ENCODE data around the gene ARHGEF2.

GRCh38 chr1:155962599-155963211, 15.6 kb downstream of the ARHGEF2 start:
- TF ChIP-seq CTCF (IDR thresholded peaks at IDR 0.05; ENCODE audit: low read depth, low read length) (no peak), POLR2A (IDR thresholded peaks at IDR 0.05; ENCODE audit: extremely low read depth, insufficient read length) (no peak), MAX (IDR thresholded peaks at IDR 0.05; ENCODE audit: low read depth, low read length) (no peak), MYC (IDR thresholded peaks at IDR 0.05; ENCODE audit: low read depth, low read length) (no peak)

All from NB4 (cell line).